ENCODE results near the gene TSHZ2.

TSHZ2 gene

GRCh38 chr20:53187392-53188068, 215.4 kb downstream of the TSHZ2 start:
- no peak for DNase-seq (ENCODE audit: low read depth in 2 of 2)
- TF ChIP-seq, protein P1, sequence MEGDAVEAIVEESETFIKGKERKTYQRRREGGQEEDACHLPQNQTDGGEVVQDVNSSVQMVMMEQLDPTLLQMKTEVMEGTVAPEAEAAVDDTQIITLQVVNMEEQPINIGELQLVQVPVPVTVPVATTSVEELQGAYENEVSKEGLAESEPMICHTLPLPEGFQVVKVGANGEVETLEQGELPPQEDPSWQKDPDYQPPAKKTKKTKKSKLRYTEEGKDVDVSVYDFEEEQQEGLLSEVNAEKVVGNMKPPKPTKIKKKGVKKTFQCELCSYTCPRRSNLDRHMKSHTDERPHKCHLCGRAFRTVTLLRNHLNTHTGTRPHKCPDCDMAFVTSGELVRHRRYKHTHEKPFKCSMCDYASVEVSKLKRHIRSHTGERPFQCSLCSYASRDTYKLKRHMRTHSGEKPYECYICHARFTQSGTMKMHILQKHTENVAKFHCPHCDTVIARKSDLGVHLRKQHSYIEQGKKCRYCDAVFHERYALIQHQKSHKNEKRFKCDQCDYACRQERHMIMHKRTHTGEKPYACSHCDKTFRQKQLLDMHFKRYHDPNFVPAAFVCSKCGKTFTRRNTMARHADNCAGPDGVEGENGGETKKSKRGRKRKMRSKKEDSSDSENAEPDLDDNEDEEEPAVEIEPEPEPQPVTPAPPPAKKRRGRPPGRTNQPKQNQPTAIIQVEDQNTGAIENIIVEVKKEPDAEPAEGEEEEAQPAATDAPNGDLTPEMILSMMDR (IDR thresholded peaks at IDR 0.05; ENCODE audit: low read depth, low read length): no peak
- no peak overlapping the region for H3K4me3 ChIP-seq (replicated peaks in 1 of 2; ENCODE audit: low read depth in 2 of 2, low read length in 2 of 2)

GRCh38 chr20:53190225-53190624, 218.1 kb downstream of the TSHZ2 start:
- TF ChIP-seq, protein P1 (IDR thresholded peaks at IDR 0.05; ENCODE audit: low read depth, low read length): no peak
- no peak for DNase-seq (ENCODE audit: low read depth in 2 of 2)
- no peak overlapping the region for H3K4me3 ChIP-seq (replicated peaks in 1 of 2; ENCODE audit: low read depth in 2 of 2, low read length in 2 of 2)

DNA sequence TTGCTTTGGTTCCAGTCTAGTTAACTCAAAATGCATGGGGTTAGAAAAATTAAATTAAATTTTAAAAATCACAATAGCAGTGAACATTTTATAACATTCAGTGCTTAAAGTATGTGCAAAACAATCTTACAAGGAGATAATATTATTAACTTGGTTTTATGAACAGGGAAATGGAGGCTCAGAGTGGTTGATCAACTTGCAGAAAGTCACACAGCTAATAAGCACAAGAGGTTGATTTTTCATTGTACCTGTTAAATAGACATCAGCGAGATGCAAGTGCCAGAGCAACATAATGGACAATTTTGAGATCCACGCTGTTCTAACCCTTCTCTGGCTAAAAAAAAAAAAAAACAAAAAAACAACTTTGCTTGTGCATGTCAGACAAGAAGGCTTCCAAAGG, 219.8 kb downstream of the TSHZ2 start:
- DNase-seq (ENCODE audit: low read depth in 2 of 2): no peak
- no peak overlapping the region for H3K4me3 ChIP-seq (replicated peaks in 1 of 2; ENCODE audit: low read depth in 2 of 2, low read length in 2 of 2)
- TF ChIP-seq, protein P1 (IDR thresholded peaks at IDR 0.05; ENCODE audit: low read depth, low read length): no peak

DNA sequence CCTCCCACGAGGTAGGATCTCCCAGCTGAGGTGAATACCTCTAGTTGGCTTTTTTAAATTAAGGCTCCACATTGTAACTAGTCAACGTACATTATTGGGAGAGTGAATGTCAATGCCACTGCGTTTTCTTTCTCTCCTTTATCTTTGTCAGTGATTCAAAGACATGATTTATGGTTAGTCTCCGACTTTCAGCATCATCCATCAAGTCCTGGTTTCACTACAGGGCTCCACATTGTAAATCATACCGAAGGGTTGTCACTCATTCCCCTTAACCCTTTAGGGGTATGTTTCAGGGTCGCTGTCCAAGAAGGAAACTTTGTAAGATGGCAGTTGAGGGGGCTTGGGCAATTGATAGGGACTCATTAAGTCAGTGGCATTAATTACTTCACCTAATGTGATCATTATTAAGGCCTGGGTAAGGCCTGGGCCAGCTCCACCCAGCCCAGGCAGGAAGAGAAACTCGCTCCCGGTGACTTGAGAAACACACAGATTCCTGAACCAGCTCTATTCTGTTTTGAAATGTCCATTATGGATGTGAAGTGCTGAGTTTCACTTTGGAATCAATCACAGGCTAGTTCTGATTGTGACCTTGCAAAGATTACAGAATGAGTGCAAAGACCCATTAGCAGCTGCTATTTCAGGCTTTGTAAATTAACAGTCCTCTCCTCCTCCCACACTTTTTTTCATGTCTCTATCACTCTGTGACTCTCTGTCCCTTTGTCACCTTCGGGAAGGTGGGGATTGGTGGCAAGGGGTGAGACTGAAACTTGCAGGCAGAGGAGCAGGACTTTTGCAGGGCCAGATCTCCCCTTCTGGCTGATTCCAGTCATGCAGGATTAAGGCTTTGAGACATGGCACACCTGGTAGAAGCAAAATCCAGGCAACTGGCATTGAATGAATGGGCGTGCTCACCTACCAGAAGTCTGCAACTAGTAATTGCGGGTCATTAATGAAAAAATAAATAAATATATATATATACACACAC, 222.4 kb downstream of the TSHZ2 start:
- no peak for DNase-seq (ENCODE audit: low read depth in 2 of 2)
- TF ChIP-seq, protein P1 (IDR thresholded peaks at IDR 0.05; ENCODE audit: low read depth, low read length): no peak
- no peak overlapping the region for H3K4me3 ChIP-seq (replicated peaks in 1 of 2; ENCODE audit: low read depth in 2 of 2, low read length in 2 of 2)

GRCh38 chr20:53195876-53196610, 223.9 kb downstream of the TSHZ2 start:
- TF ChIP-seq, protein P1 (IDR thresholded peaks at IDR 0.05; ENCODE audit: low read depth, low read length): no peak
- DNase-seq (ENCODE audit: low read depth in 2 of 2): no peak
- no peak overlapping the region for H3K4me3 ChIP-seq (replicated peaks in 1 of 2; ENCODE audit: low read depth in 2 of 2, low read length in 2 of 2)

- TF ChIP-seq, protein P1 (IDR thresholded peaks at IDR 0.05; ENCODE audit: low read depth, low read length): no peak
- no peak overlapping the region for H3K4me3 ChIP-seq (replicated peaks in 1 of 2; ENCODE audit: low read depth in 2 of 2, low read length in 2 of 2)
These were observed 229.4 kb downstream of the TSHZ2 start for GRCh38 chr20:53201588-53201987.

More at GRCh38 chr20:53201588-53201987, 229.4 kb downstream of the TSHZ2 start:
- no peak for DNase-seq (ENCODE audit: low read depth in 2 of 2)

Data from cardiac fibroblast (primary cell).